ENCODE data around the gene TRIM69. TPM values are rescaled to one million over a fixed set of nuclear protein-coding genes. Genes with fewer than 3 reads are reported as not detected.
"Not testable (repeated sequence)": the region's sequence is repeated elsewhere in the genome, so short reads cannot be mapped to it uniquely, and the experiment has no call there.

The TRIM69 gene
- total RNA-seq, 2 experiments from 2014 or later, result 67.9 to 70.2 TPM

DNA sequence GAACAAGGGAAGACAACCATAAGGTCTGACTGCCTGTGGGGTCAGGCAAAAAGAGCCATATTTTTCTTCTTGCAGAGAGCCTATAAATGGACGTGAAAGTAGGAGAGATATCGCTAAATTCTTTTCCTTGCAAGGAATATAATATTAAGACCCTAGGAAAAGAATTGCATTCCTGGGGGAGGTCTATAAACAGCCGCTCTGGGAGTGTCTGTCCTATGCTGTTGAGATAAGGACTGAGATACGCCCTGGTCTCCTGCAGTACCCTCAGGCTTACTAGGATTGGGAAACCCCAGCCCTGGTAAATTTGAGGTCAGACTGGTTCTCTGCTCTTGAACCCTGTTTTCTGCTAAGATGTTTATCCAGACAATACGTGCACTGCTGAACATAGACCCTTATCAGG is 34.4 kb downstream of the TRIM69 start:
- H3K27me3 Mint-ChIP-seq, H3K4me1 Mint-ChIP-seq, CTCF ChIA-PET, H3K4me3 Mint-ChIP-seq, H3K27ac Mint-ChIP-seq, DNase-seq, POLR2A ChIA-PET: not testable (repeated sequence)
- peaks cover 29% of the 10 kb centered on the region for H3K9me3 Mint-ChIP-seq
- H3K36me3 Mint-ChIP-seq (ENCODE audit: low read depth), result peaks cover 16% of the 10 kb centered on the region

DNA sequence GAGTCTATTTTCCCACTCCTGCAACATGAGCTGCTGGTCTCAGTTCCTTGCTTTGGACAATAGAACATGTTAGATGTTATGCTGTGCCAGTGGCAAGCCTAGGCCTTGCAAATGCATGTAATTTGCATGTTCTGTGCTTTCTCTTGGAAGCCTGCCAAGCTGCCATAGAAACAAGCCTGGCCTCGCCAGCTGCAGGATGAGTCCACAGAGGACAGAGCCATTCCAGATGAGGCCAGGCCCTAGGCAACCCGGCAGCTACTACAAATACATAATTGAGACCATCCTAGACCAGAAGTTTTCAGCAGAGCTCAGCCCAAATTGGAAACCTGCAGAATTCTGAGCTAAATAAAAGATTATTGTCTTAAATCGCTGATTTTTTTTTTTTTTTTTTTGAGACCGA is 39.6 kb downstream of the TRIM69 start:
- Mint-ChIP-seq H3K4me3 (no peak overlapping the region), H3K4me1 (peaks cover 7% of the 10 kb centered on the region), H3K36me3 (ENCODE audit: low read depth) (peaks cover 8% of the 10 kb centered on the region), H3K27ac (no peak overlapping the region), H3K9me3 (peaks cover 19% of the 10 kb centered on the region), H3K27me3 (peaks cover 8% of the 10 kb centered on the region)
- ChIA-PET POLR2A (interaction anchor here (0.6 kb wide), 1 partner anchor 374 kb away, joined by 4 read pairs; no protein-coding TSS in a partner anchor), CTCF (interaction anchor here (0.6 to 1.6 kb wide), 4 partner anchors 10 to 39 kb away, joined by 3 to 5 read pairs (median 4); no protein-coding TSS in a partner anchor)
- DNase-seq, result no peak

DNA sequence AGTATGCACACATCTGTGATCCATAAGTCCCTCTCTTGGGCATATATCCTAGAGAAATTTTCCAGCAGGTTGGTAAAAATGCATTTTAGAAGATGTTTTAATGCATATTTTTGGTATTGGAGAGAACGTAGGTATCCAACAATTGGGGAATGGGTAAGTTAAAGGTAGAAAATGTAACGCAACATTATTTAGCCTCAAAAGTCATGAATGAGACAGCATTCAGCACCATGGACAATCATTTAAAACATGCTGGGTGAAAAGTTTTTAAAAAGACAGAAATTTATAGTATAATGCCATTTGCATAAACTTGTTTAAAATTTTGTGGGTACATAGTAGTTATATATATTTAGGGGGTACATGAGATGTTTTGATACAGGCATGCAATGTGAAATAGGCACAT is 43.4 kb downstream of the TRIM69 start:
- CTCF ChIA-PET, result no interaction called here
- peaks cover 10% of the 10 kb centered on the region for H3K4me1 Mint-ChIP-seq
- H3K27me3 Mint-ChIP-seq, result peaks cover 2% of the 10 kb centered on the region
- POLR2A ChIA-PET, result no interaction called here
- no peaks in the 10 kb centered on the region for H3K9me3 Mint-ChIP-seq
- DNase-seq, result no peak
- no peaks in the 10 kb centered on the region for H3K36me3 Mint-ChIP-seq (ENCODE audit: low read depth)
- no peak overlapping the region for H3K4me3 Mint-ChIP-seq
- H3K27ac Mint-ChIP-seq, result no peak overlapping the region

DNA sequence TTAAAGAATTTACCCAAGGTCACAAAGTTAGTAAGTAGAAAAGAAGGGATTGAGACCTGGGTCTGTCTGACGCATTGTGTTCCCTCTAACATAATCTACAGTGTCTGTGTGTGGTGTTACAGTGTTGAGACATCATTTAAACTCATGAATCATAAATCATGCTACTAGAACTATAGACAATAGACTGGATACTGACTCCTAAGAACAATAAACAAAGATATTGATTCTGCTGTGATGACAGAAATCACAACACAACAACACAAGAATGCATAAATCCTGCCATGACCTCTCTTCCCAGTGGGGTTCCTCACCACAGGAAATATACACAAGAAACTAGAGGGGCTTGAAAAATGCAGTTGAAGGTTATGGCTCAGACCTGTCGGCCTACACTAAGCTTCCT is 44.3 kb downstream of the TRIM69 start:
- Mint-ChIP-seq H3K27ac (no peak overlapping the region), H3K27me3 (peaks cover 2% of the 10 kb centered on the region), H3K36me3 (ENCODE audit: low read depth) (no peaks in the 10 kb centered on the region), H3K9me3 (no peaks in the 10 kb centered on the region), H3K4me3 (no peak overlapping the region), H3K4me1 (peaks cover 13% of the 10 kb centered on the region)
- ChIA-PET CTCF (no interaction called here), POLR2A (no interaction called here)
- no peak for DNase-seq

DNA sequence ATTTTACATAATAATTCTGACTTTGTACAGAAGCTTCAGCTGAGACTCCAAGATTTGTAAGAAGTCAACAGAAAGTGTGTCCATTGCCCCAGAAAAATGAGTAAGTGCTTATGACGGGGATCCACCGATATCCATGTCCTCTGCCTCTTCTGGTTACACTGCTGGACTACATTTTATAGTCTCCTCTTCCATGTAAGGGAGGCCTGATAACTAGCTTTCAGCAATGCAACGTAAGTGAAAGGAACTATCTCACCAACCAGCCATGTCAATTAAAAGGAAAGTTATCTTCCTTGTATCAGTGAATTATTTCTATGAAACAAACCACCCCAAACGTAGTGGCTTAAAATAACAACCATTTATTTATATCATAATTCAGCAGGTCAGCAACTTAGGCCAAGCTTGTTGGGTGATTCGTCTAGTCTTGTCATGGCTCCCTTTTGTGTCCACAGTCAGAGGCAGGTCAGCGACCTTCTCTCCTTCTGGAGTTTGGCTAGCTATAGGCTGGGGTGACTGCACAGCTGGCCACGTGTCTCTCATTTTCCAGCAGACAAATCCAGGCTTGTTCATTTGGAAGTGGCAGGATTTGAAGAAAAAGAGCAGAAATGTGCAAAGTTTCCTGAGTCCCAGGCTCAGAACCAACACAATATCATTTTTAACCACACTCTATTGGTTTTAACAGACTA is 44.9 kb downstream of the TRIM69 start:
- ChIA-PET POLR2A (interaction anchor here (0.5 kb wide), 1 partner anchor 631 kb away, joined by 3 read pairs; no protein-coding TSS in a partner anchor), CTCF (interaction anchor here (0.6 to 1.9 kb wide), 3 partner anchors 11 to 337 kb away, joined by 3 to 6 read pairs (median 4); partner anchors contain the start of gene SPG11)
- peaks cover 13% of the 10 kb centered on the region for H3K4me1 Mint-ChIP-seq
- H3K27ac Mint-ChIP-seq, result no peak overlapping the region
- H3K27me3 Mint-ChIP-seq, result peaks cover 2% of the 10 kb centered on the region
- no peak for DNase-seq
- no peaks in the 10 kb centered on the region for H3K36me3 Mint-ChIP-seq (ENCODE audit: low read depth)
- no peaks in the 10 kb centered on the region for H3K9me3 Mint-ChIP-seq
- no peak overlapping the region for H3K4me3 Mint-ChIP-seq

DNA sequence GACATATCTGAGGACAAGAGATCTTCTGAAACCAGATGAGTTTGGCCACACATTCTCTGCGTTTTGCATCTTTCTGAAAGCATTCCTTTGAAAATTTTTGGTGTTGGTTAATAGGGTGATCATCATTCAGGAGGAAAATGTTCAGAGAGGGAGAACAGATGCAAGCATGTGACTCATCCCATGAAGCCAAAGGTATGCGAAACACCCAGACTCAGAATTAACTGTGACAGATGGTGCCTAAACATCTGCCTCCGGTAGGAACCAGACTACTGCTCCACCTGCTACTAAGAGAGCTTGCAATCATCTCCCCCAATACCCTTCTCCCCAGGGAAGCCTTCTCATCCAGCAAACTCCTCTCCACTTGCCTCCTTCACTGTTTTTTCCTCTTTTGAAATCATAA is 46.2 kb downstream of the TRIM69 start:
- no peak for DNase-seq
- Mint-ChIP-seq H3K36me3 (ENCODE audit: low read depth) (no peaks in the 10 kb centered on the region), H3K4me3 (no peak overlapping the region), H3K27ac (no peak overlapping the region), H3K27me3 (peaks cover 2% of the 10 kb centered on the region), H3K4me1 (peaks cover 13% of the 10 kb centered on the region), H3K9me3 (no peaks in the 10 kb centered on the region)
- ChIA-PET POLR2A (no interaction called here), CTCF (interaction anchor here (0.6 to 1.9 kb wide), 4 partner anchors 10 to 209 kb away, joined by 3 to 6 read pairs (median 4); partner anchors contain the start of gene SPG11)

DNA sequence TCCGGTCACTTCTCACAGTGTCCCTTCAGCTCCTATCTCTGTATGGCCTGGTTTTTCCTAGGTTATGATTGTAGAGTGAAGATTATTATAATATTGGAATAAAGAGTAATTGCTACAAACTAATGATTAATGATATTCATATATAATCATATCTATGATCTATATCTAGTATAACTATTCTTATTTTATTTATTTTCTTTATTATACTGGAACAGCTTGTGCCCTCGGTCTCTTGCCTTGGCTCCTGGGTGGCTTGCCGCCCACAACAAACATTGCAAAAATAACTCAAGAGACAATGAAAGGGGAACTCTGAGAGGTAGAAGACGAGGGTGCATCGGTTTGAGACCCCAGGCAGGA is 48.6 kb downstream of the TRIM69 start:
- CTCF ChIA-PET; H3K27me3 Mint-ChIP-seq; H3K9me3 Mint-ChIP-seq; POLR2A ChIA-PET; DNase-seq; H3K36me3 Mint-ChIP-seq (ENCODE audit: low read depth): not testable (repeated sequence)
- Mint-ChIP-seq H3K27ac (peak overlapping the region; percentile 96), H3K4me1 (peaks cover 22% of the 10 kb centered on the region), H3K4me3 (peak overlapping the region; percentile 79)

DNA sequence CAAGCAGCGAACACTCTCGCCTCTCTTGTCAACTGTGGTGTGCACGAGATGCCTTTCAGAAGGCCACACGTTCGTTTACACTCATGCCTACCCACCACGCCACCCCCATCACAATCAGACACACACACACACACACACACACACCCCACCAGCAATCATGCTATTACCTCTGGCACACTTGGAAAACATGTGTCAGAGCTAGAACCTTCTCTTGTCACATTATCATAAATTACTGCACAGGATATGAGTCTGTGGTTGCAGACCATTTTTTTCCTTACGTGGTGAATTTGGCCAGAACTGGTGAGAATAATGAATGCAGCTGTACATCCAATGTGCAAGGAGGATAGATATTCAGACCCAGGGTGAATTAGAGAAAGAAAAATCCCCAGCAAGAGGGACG is 52.4 kb downstream of the TRIM69 start:
- H3K4me3 Mint-ChIP-seq, result no peak overlapping the region

DNA sequence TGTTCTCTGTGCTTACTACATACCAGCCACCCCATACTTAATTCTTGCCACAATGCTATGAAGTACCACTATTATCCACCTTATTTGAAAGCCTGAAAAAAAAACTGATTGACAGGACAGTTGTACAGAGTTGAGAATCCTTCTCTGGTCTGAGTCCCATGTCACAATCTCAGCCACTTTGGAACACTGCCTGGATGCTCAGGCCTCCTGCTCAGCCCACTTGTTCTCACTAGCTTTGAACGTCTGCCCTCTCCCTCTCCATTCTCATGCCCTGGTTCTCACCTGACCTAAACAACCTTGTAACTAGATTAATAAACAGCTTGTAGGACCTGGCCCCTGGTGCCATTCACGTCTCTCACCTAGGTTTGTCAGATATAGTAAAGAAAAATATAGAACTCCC is 53.9 kb downstream of the TRIM69 start:
- no peaks in the 10 kb centered on the region for H3K9me3 Mint-ChIP-seq
- H3K36me3 Mint-ChIP-seq (ENCODE audit: low read depth), result no peaks in the 10 kb centered on the region
- H3K27me3 Mint-ChIP-seq, result peaks cover 2% of the 10 kb centered on the region
- no peak for DNase-seq
- no peak overlapping the region for H3K27ac Mint-ChIP-seq
- ChIA-PET CTCF (no interaction called here), POLR2A (no interaction called here)
- H3K4me1 Mint-ChIP-seq, result peaks cover 11% of the 10 kb centered on the region
- no peak overlapping the region for H3K4me3 Mint-ChIP-seq

More for the DNA sequence above, 52.4 kb downstream of the TRIM69 start:
- H3K36me3 Mint-ChIP-seq (ENCODE audit: low read depth), result no peaks in the 10 kb centered on the region
- H3K27me3 Mint-ChIP-seq, result peaks cover 2% of the 10 kb centered on the region
- CTCF ChIA-PET, result interaction anchor here (0.6 to 1.5 kb wide), 5 partner anchors 11 to 205 kb away, joined by 3 to 5 read pairs (median 3); partner anchors contain the start of gene SPG11
- peaks cover 20% of the 10 kb centered on the region for H3K4me1 Mint-ChIP-seq
- H3K9me3 Mint-ChIP-seq, result no peaks in the 10 kb centered on the region
- POLR2A ChIA-PET, result interaction anchor here (0.6 kb wide), 1 partner anchor 134 kb away, joined by 3 read pairs; no protein-coding TSS in a partner anchor
- DNase-seq, result peak; percentile 19
- H3K27ac Mint-ChIP-seq, result peak overlapping the region; percentile 19

DNA sequence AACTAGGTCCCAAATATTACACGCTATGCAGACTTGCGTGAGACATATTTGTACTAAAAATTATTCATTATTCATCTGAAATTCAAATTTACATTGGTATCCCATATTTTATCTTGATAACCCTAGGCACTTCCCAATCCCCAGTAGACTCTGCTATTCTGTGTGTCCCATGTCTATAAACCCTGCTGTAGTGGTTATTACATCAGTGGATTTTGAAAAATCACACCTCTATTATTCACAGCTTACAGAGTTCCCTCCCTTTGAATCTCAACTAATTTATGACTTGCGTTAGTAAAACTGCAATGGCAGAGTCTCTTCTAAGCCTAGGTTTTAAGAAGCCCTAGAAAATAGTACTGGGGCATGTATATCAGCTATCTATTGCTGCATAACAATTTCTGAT is 54.3 kb downstream of the TRIM69 start:
- ChIA-PET CTCF (interaction anchor here (1.4 kb wide), 1 partner anchor 206 kb away, joined by 4 read pairs; no protein-coding TSS in a partner anchor), POLR2A (no interaction called here)
- peaks cover 2% of the 10 kb centered on the region for H3K27me3 Mint-ChIP-seq
- H3K27ac Mint-ChIP-seq, result no peak overlapping the region
- H3K4me3 Mint-ChIP-seq, result no peak overlapping the region
- H3K9me3 Mint-ChIP-seq, result no peaks in the 10 kb centered on the region
- peaks cover 9% of the 10 kb centered on the region for H3K4me1 Mint-ChIP-seq
- H3K36me3 Mint-ChIP-seq (ENCODE audit: low read depth), result no peaks in the 10 kb centered on the region
- no peak for DNase-seq

DNA sequence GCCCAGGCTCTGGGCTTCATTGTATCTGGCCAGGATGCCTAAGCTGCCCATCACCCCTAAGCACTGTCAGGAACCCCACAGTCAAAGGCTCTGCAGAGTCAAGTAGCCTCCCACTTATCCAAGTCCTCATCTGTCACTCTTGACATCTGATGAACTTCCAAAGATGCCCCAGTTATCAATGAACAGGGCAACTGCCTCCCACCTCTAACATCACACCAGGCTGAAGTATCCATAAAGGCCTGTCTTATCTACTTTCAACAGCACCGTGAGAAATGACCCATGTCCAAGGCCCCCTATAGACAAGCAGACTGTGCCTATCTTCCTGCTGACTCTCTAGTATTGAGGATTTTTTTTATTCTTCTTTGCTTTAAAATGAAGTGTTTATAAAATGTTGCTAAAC is 56.4 kb downstream of the TRIM69 start:
- H3K9me3 Mint-ChIP-seq, result no peaks in the 10 kb centered on the region
- POLR2A ChIA-PET, result no interaction called here

DNA sequence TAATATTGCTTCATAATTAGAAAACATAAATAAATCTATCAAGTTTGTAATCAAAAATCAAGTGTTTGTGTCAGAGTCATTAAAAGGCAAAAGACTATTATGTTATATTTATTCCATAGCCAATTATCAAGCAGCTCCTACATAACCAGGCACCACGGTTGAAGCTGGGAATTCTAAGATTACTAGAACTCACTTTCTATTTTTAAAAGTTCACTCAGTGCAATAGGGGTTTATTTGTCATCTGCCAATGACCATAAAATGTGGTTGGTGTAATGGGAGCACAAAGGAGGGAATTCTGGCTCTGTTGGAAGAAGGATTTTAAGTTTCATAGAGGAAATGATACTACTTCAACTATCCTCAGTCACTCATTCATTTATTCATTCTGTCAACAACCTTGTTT is 57.7 kb downstream of the TRIM69 start:
- Mint-ChIP-seq H3K4me1 (no peaks in the 10 kb centered on the region), H3K9me3 (no peaks in the 10 kb centered on the region), H3K36me3 (ENCODE audit: low read depth) (no peaks in the 10 kb centered on the region), H3K4me3 (no peak overlapping the region), H3K27ac (no peak overlapping the region), H3K27me3 (peaks cover 10% of the 10 kb centered on the region)
- ChIA-PET POLR2A (no interaction called here), CTCF (no interaction called here)
- no peak for DNase-seq

More for the DNA sequence above, 56.4 kb downstream of the TRIM69 start:
- Mint-ChIP-seq H3K27me3 (peaks cover 12% of the 10 kb centered on the region), H3K4me3 (no peak overlapping the region), H3K36me3 (ENCODE audit: low read depth) (no peaks in the 10 kb centered on the region), H3K27ac (no peak overlapping the region), H3K4me1 (peaks cover 9% of the 10 kb centered on the region)
- CTCF ChIA-PET, result interaction anchor here (1.0 to 1.4 kb wide), 2 partner anchors 10 to 207 kb away, joined by 3 to 4 read pairs; no protein-coding TSS in a partner anchor
- no peak for DNase-seq

DNA sequence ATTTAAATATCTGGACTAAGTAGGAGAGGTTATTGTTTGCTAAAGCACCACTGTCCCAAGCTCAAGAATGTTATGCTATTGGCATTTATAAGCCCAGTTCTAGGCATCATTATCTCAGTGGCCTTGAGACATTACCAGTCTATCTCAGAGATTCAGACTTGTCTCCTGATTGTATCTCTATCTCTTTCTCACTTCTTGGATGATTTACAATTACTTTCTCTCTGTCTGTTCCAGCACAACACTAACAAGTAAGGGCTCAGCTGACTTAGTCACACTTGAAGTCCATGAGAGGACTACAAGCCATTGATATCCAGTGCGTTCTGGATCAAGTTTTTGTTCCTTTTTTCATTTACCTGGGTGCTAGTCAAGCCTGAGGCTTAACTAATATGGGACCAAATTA is 60.2 kb downstream of the TRIM69 start:
- Mint-ChIP-seq H3K4me3 (no peak overlapping the region), H3K9me3 (no peaks in the 10 kb centered on the region), H3K27ac (no peak overlapping the region), H3K4me1 (no peaks in the 10 kb centered on the region), H3K36me3 (ENCODE audit: low read depth) (no peaks in the 10 kb centered on the region), H3K27me3 (peaks cover 12% of the 10 kb centered on the region)
- CTCF ChIA-PET, result interaction anchor here (0.6 kb wide), 1 partner anchor 246 kb away, joined by 6 read pairs; no protein-coding TSS in a partner anchor
- POLR2A ChIA-PET, result no interaction called here
- DNase-seq, result no peak

All from activated CD4-positive, alpha-beta T cell treated with anti-CD3 and anti-CD28 coated beads, Interleukin-2, amount 10 ng/mL, durations not matched to agents 7 days and 5 days (primary cell).